Stimulated activated CD4-positive, alpha-beta T cell treated with anti-CD3 and anti-CD28 coated beads, Interleukin-1b, Interleukin-23, amount 100 ng/mL, for 24 hours (primary cell): ENCODE measurements around the gene ADAMTS17.

Experiments
- DNase-seq, 4 experiments: peaks; one replicate each; pipeline ENCODE4 v3.0.0-alpha.2; 2020; ENCODE audit warnings: low read depth in 4 of 4, low spot score in 1 of 4

Gene ADAMTS17

GRCh38 chr15:100202309-100202960 is 139.3 kb downstream of the ADAMTS17 start:
- no peak for DNase-seq

GRCh38 chr15:100201376-100202280 is 140.1 kb downstream of the ADAMTS17 start:
- no peak for DNase-seq

- DNase-seq = no peak
Observed at GRCh38 chr15:100200287-100200880, 141.4 kb downstream of the ADAMTS17 start.

GRCh38 chr15:100199711-100200286 is 142.0 kb downstream of the ADAMTS17 start:
- DNase-seq = no peak

- DNase-seq = no peak
Observed at GRCh38 chr15:100198442-100198841, 143.3 kb downstream of the ADAMTS17 start.

- no peak for DNase-seq
Observed at GRCh38 chr15:100196326-100197058, 145.3 kb downstream of the ADAMTS17 start.

GRCh38 chr15:100194996-100195395 is 146.8 kb downstream of the ADAMTS17 start:
- DNase-seq = no peak

- no peak for DNase-seq
Observed at GRCh38 chr15:100193277-100193860, 148.4 kb downstream of the ADAMTS17 start.

- DNase-seq = no peak
Observed at GRCh38 chr15:100192097-100193080, 149.4 kb downstream of the ADAMTS17 start.

GRCh38 chr15:100191161-100191560 is 150.6 kb downstream of the ADAMTS17 start:
- DNase-seq = no peak

- DNase-seq = no peak
Observed at GRCh38 chr15:100190675-100191074, 151.1 kb downstream of the ADAMTS17 start.

- DNase-seq = no peak
Observed at GRCh38 chr15:100189849-100190248, 151.9 kb downstream of the ADAMTS17 start.

GRCh38 chr15:100189319-100189718 is 152.5 kb downstream of the ADAMTS17 start:
- no peak for DNase-seq

- no peak for DNase-seq
Observed at GRCh38 chr15:100187677-100188076, 154.1 kb downstream of the ADAMTS17 start.

- no peak for DNase-seq
Observed at GRCh38 chr15:100186960-100187359, 154.8 kb downstream of the ADAMTS17 start.

- no peak for DNase-seq
Observed at GRCh38 chr15:100186366-100186765, 155.4 kb downstream of the ADAMTS17 start.

GRCh38 chr15:100183921-100184495 is 157.8 kb downstream of the ADAMTS17 start:
- no peak for DNase-seq

GRCh38 chr15:100180921-100181320 is 160.9 kb downstream of the ADAMTS17 start:
- no peak for DNase-seq
